Brain microvascular endothelial cell (primary cell): Measurements from ENCODE around the gene ACSL1.

Experiments used
- DNase-seq: peaks from one replicate; pipeline ENCODE4 v3.0.0-alpha.2; 2020
- H3K27ac ChIP-seq: fragments of 250-450 bp; sonication (Bioruptor Pico); 2 replicates; pipeline ENCODE4 v1.5.1; 2020; ENCODE audit warnings: mild to moderate bottlenecking, moderate library complexity
- H3K27me3 ChIP-seq: fragments of 250-450 bp; sonication (Bioruptor Pico); replicated peaks from 2 replicates; pipeline ENCODE4 v1.5.1; 2020; ENCODE audit warnings: mild to moderate bottlenecking
- H3K36me3 ChIP-seq: fragments of 250-450 bp; sonication (Bioruptor Pico); replicated peaks from 2 replicates; pipeline ENCODE4 v1.5.1; 2020; ENCODE audit warnings: mild to moderate bottlenecking
- H3K4me3 ChIP-seq: 2 replicates; pipeline ENCODE4 v1.5.1; 2011; ENCODE audit warnings: low read depth, mild to moderate bottlenecking, control low read depth, low read length, moderate library complexity
- in situ Hi-C: cut with HindIII; loops from 2 replicates; pipeline ENCODE4 v1.10.0; 2017; ENCODE audit warnings: low sequenced_read_pairs, low pct_ligation_motif_present
- TF ChIP-seq, protein P1 (sequence below): IDR thresholded peaks from 2 replicates; pipeline ENCODE4 v1.5.1; 2011; ENCODE audit warnings: low read depth, mild to moderate bottlenecking, moderate library complexity, low read length, control low read depth, inconsistent platforms; ENCODE audit errors: missing control alignments

Gene ACSL1

DNA sequence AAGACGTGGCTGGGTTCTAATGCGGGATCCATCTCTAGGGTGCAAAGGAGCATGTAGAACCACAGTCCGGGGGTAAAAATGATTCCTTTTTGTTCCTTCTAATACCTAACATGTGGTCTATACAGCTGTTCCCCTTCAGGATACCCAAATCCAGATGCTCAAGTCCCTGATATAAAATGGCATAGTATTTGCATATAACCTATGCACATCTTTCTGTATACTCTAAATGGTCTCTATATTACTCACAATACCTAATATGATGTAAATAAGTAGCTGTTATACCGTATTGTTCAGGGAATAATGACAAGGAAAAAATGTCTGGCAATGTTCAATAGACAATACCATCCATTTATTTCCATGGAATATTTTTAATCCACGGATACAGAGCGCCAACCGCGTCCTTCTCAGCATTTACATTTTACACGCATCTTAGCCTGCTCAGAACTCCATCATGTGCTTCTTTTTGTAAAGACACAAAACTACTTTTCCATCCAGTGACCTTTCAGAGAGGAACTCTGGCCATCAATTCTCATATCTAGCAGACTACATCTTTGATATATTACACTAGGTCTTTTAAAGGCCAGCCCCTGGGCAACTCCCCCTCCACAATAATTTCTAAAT, 31.9 kb downstream of the ACSL1 start:
- TF ChIP-seq, protein P1, sequence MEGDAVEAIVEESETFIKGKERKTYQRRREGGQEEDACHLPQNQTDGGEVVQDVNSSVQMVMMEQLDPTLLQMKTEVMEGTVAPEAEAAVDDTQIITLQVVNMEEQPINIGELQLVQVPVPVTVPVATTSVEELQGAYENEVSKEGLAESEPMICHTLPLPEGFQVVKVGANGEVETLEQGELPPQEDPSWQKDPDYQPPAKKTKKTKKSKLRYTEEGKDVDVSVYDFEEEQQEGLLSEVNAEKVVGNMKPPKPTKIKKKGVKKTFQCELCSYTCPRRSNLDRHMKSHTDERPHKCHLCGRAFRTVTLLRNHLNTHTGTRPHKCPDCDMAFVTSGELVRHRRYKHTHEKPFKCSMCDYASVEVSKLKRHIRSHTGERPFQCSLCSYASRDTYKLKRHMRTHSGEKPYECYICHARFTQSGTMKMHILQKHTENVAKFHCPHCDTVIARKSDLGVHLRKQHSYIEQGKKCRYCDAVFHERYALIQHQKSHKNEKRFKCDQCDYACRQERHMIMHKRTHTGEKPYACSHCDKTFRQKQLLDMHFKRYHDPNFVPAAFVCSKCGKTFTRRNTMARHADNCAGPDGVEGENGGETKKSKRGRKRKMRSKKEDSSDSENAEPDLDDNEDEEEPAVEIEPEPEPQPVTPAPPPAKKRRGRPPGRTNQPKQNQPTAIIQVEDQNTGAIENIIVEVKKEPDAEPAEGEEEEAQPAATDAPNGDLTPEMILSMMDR = no peak
- Histone ChIP-seq H3K4me3 (no peak overlapping the region), H3K27ac (no peak overlapping the region), H3K36me3 (no peaks in the 10 kb centered on the region), H3K27me3 (no peaks in the 10 kb centered on the region)
- in situ Hi-C loops = no loop called here
- DNase-seq = no peak

GRCh38 chr4:184792950-184793555, 32.7 kb downstream of the ACSL1 start:
- in situ Hi-C loops = no loop called here
- Histone ChIP-seq H3K27ac (peak overlapping the region; percentile 65), H3K4me3 (no peak overlapping the region), H3K36me3 (no peaks in the 10 kb centered on the region), H3K27me3 (no peaks in the 10 kb centered on the region)
- TF ChIP-seq, protein P1 = no peak
- DNase-seq = peak; percentile 94

- H3K4me3 ChIP-seq = no peak overlapping the region
- no peaks in the 10 kb centered on the region for H3K27me3 ChIP-seq
- DNase-seq = no peak
- in situ Hi-C loops = no loop called here
- H3K36me3 ChIP-seq = no peaks in the 10 kb centered on the region
- TF ChIP-seq, protein P1 = no peak
- peak overlapping the region; percentile 65 for H3K27ac ChIP-seq
Measured at GRCh38 chr4:184792334-184792733, 33.4 kb downstream of the ACSL1 start.

GRCh38 chr4:184790826-184791225, 34.9 kb downstream of the ACSL1 start:
- Histone ChIP-seq H3K27ac (no peak overlapping the region), H3K27me3 (no peaks in the 10 kb centered on the region), H3K36me3 (no peaks in the 10 kb centered on the region), H3K4me3 (no peak overlapping the region)
- TF ChIP-seq, protein P1 = no peak
- no peak for DNase-seq
- in situ Hi-C loops = no loop called here

DNA sequence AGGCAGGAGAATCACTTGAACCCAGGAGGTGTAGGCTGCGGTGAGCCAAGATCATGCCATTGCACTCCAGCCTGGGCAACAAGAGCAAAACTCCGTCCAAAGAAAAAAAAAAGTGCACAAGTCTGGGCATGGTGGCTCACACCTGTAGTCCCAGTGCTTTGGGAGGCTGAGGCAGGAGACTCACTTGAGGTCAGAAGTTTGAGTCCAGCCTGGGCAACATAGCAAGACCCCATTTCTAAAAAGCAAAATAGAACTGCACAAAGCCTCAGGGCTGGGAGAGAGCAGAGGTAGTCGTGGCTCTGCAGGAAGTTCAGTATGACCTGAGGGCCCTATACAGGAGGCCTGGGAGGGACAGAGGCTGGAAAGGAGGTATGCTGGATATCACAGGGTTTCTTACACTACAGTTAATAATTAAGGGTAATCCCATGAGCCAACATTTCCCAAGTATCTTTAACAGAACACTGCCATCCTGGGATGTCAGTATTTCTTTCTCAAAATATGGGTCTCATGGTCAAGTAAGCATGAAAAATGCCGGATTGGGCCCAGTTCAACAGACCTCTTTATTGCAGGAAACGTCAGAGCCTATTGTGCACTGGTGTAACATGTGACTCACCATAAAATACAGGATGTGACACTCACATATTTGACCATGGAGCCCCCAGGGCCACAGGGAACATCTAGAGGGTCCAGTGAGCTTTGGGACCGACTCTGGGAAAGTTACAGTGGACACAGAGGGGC, 37.8 kb downstream of the ACSL1 start:
- in situ Hi-C loops = no loop called here
- Histone ChIP-seq H3K27ac (no peak overlapping the region), H3K4me3 (no peak overlapping the region), H3K27me3 (no peaks in the 10 kb centered on the region), H3K36me3 (no peaks in the 10 kb centered on the region)
- TF ChIP-seq, protein P1 = no peak
- DNase-seq = no peak
